ENCODE results near the gene UNC45B.

DNA sequence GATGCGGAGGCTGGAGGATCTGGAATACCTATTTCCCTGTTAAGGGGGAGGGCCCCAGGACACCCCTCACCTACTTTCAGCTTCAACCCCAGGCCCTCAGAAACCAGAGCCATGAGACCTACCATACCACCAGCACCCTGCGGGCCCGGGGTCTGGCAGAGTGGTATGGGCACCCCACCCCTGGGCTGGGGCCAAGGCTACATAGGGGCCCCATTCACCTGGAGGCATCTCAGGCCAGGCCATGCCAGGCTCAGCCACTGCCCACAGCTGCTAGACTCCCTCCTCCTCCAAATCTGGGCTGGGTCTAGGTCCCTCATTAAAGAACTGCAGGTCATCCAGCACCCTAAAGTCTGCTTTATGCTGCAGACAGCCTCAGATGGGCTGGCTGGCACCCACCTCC, 17.2 kb upstream of the UNC45B start:
- TF ChIP-seq, protein P1, sequence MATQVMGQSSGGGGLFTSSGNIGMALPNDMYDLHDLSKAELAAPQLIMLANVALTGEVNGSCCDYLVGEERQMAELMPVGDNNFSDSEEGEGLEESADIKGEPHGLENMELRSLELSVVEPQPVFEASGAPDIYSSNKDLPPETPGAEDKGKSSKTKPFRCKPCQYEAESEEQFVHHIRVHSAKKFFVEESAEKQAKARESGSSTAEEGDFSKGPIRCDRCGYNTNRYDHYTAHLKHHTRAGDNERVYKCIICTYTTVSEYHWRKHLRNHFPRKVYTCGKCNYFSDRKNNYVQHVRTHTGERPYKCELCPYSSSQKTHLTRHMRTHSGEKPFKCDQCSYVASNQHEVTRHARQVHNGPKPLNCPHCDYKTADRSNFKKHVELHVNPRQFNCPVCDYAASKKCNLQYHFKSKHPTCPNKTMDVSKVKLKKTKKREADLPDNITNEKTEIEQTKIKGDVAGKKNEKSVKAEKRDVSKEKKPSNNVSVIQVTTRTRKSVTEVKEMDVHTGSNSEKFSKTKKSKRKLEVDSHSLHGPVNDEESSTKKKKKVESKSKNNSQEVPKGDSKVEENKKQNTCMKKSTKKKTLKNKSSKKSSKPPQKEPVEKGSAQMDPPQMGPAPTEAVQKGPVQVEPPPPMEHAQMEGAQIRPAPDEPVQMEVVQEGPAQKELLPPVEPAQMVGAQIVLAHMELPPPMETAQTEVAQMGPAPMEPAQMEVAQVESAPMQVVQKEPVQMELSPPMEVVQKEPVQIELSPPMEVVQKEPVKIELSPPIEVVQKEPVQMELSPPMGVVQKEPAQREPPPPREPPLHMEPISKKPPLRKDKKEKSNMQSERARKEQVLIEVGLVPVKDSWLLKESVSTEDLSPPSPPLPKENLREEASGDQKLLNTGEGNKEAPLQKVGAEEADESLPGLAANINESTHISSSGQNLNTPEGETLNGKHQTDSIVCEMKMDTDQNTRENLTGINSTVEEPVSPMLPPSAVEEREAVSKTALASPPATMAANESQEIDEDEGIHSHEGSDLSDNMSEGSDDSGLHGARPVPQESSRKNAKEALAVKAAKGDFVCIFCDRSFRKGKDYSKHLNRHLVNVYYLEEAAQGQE (IDR thresholded peaks at IDR 0.05; ENCODE audit: insufficient replicate concordance, low read depth) = no peak
- TF ChIP-seq, protein P2, sequence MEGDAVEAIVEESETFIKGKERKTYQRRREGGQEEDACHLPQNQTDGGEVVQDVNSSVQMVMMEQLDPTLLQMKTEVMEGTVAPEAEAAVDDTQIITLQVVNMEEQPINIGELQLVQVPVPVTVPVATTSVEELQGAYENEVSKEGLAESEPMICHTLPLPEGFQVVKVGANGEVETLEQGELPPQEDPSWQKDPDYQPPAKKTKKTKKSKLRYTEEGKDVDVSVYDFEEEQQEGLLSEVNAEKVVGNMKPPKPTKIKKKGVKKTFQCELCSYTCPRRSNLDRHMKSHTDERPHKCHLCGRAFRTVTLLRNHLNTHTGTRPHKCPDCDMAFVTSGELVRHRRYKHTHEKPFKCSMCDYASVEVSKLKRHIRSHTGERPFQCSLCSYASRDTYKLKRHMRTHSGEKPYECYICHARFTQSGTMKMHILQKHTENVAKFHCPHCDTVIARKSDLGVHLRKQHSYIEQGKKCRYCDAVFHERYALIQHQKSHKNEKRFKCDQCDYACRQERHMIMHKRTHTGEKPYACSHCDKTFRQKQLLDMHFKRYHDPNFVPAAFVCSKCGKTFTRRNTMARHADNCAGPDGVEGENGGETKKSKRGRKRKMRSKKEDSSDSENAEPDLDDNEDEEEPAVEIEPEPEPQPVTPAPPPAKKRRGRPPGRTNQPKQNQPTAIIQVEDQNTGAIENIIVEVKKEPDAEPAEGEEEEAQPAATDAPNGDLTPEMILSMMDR (IDR thresholded peaks at IDR 0.05; ENCODE audit: insufficient read depth, low read length) = no peak
